ENCODE results near the gene GRK3.

GRCh38 chr22:25680956-25681355 lies 116.5 kb downstream of the GRK3 start:
- TF ChIP-seq CTCF (IDR thresholded peaks at IDR 0.05) (no peak), POLR2A (IDR thresholded peaks at IDR 0.05) (no peak), EP300 (IDR thresholded peaks at IDR 0.05) (no peak)
